ENCODE results near the gene SINHCAF. TPM values are rescaled to one million over a fixed set of nuclear protein-coding genes. Genes with fewer than 3 reads are reported as not detected.

Gene SINHCAF
- total RNA-seq, 1 experiment from 2014 or later: 179 TPM

DNA sequence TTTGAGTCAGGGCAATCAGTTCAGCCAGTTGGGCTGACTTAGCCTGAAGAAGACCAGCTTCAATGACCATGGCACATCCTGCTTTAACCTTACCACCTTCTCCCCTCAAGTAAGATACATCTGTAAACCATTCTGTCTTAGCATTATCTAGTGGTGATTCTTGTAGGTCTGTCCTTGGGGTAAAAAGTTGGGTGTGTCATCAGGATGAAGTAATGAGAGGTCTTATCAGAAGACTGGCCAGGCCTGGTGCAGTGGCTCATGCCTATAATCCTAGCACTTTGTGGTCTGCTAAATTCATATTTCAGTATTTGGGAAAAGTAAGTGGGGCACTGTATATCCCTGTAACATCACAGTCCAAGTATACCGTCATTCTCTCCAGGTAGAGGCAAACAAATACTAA is 19.1 kb downstream of the SINHCAF start:
- POLR2A ChIA-PET: interaction anchor here (1.2 kb wide), 1 partner anchor 19 kb away, joined by 3 read pairs; the partner anchor contains the start of gene SINHCAF
- Histone ChIP-seq H3K9ac (ENCODE audit: low read length) (no peak overlapping the region), H3K36me3 (ENCODE audit: control insufficient read depth in 1 of 2, insufficient read depth in 2 of 2, low read length in 2 of 2) (peaks cover 9 to 35% of the 10 kb centered on the region in 2 experiments; a peak in 2 of 4 replicates), H3K9me2 (ENCODE audit: insufficient read depth) (no peaks in the 10 kb centered on the region), H2AFZ (ENCODE audit: low read depth, low read length, poor library complexity, severe bottlenecking) (no peak overlapping the region), H3K4me3 (replicated peaks in 1 of 2; ENCODE audit: low read depth in 1 of 2, low read length in 2 of 2) (no peak overlapping the region), H3K9me3 (ENCODE audit: control insufficient read depth in 1 of 2, insufficient read depth in 1 of 2, low read depth in 1 of 2, low read length in 2 of 2) (no peaks in the 10 kb centered on the region), H3K4me1 (ENCODE audit: control insufficient read depth in 1 of 2, insufficient read depth in 2 of 2, low read length in 2 of 2) (peaks cover 5 to 11% of the 10 kb centered on the region in 2 experiments; a peak in 2 of 4 replicates), H3K27ac (ENCODE audit: low read depth, low read length) (no peak overlapping the region), H3K79me2 (ENCODE audit: insufficient read depth, low read length) (peaks cover 100% of the 10 kb centered on the region), H3K4me2 (ENCODE audit: low read length) (no peak overlapping the region), H3K27me3 (ENCODE audit: insufficient read depth, low read length) (no peaks in the 10 kb centered on the region), H4K20me1 (ENCODE audit: insufficient read depth) (peaks cover 20% of the 10 kb centered on the region; the same call in 1 of the 2 replicates)
- DNase-seq (ENCODE audit: low read depth, low spot score): no peak
- RAD21 ChIA-PET (ENCODE audit: low non-redundant PET in 1 of 2, low total read pairs in 2 of 2, uncharacterized antibody in 2 of 2, unreplicated experiment in 2 of 2): no interaction called here
- TF ChIP-seq, protein P1, sequence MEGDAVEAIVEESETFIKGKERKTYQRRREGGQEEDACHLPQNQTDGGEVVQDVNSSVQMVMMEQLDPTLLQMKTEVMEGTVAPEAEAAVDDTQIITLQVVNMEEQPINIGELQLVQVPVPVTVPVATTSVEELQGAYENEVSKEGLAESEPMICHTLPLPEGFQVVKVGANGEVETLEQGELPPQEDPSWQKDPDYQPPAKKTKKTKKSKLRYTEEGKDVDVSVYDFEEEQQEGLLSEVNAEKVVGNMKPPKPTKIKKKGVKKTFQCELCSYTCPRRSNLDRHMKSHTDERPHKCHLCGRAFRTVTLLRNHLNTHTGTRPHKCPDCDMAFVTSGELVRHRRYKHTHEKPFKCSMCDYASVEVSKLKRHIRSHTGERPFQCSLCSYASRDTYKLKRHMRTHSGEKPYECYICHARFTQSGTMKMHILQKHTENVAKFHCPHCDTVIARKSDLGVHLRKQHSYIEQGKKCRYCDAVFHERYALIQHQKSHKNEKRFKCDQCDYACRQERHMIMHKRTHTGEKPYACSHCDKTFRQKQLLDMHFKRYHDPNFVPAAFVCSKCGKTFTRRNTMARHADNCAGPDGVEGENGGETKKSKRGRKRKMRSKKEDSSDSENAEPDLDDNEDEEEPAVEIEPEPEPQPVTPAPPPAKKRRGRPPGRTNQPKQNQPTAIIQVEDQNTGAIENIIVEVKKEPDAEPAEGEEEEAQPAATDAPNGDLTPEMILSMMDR (IDR thresholded peaks at IDR 0.05 in 2 of 3, conservative IDR thresholded peaks at IDR 0.05 in 1 of 3; ENCODE audit: borderline replicate concordance in 1 of 3, insufficient read depth in 1 of 3, low read depth in 2 of 3, low read length in 2 of 3): no peak
- TF ChIP-seq SP1 (IDR thresholded peaks at IDR 0.05; ENCODE audit: low read depth) (no peak), SIN3A (IDR thresholded peaks at IDR 0.05; ENCODE audit: low read depth) (no peak), ELF1 (IDR thresholded peaks at IDR 0.05; ENCODE audit: borderline replicate concordance, low read depth) (no peak), ZNF274 (IDR thresholded peaks at IDR 0.05; ENCODE audit: low read depth, low read length) (no peak), CEBPB (IDR thresholded peaks at IDR 0.05; ENCODE audit: low read depth) (no peak), MAX (IDR thresholded peaks at IDR 0.05) (no peak), SRF (IDR thresholded peaks at IDR 0.05; ENCODE audit: low read depth) (no peak), ZFX (IDR thresholded peaks at IDR 0.05) (no peak), EGR1 (IDR thresholded peaks at IDR 0.05; ENCODE audit: low read depth) (no peak)
- TF ChIP-seq, protein P2, sequence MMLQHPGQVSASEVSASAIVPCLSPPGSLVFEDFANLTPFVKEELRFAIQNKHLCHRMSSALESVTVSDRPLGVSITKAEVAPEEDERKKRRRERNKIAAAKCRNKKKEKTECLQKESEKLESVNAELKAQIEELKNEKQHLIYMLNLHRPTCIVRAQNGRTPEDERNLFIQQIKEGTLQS (IDR thresholded peaks at IDR 0.05): no peak
- no TSS peak for BruUV-seq (replicated peaks)
- no peak for ATAC-seq
- intact Hi-C loops (cut with micrococcal nuclease): no loop called here
- CTCF ChIA-PET: interaction anchor here (1.1 kb wide), 1 partner anchor 35 kb away, joined by 3 read pairs; no protein-coding TSS in a partner anchor

All from HCT116 (cell line).